ENCODE data around the gene ROMO1.
"Not testable (repeated sequence)": the region's sequence is repeated elsewhere in the genome, so short reads cannot be mapped to it uniquely, and the experiment has no call there.

ROMO1 gene

GRCh38 chr20:35674921-35675320 is 24.3 kb upstream of the ROMO1 start:
- intact Hi-C loops (cut with DNase I): no loop called here
- DNase-seq: peak in 1 of 10 donors; percentile 59

- intact Hi-C loops (cut with DNase I): no loop called here
These were observed 18.6 kb upstream of the ROMO1 start for GRCh38 chr20:35680452-35681183.

GRCh38 chr20:35681960-35682359 is 17.2 kb upstream of the ROMO1 start:
- no peak for DNase-seq
- intact Hi-C loops (cut with DNase I): no loop called here

More at GRCh38 chr20:35680452-35681183, 18.6 kb upstream of the ROMO1 start:
- DNase-seq: no peak

- DNase-seq: peak in 1 of 10 donors; percentile 32
These were observed 13.8 kb upstream of the ROMO1 start for GRCh38 chr20:35685368-35685767.

GRCh38 chr20:35686872-35687271 is 12.3 kb upstream of the ROMO1 start:
- peak in 4 of 10 donors; percentile 11 to 85 (median 54) for DNase-seq

More at GRCh38 chr20:35685368-35685767, 13.8 kb upstream of the ROMO1 start:
- intact Hi-C loops (cut with DNase I): not testable (repeated sequence)

DNA sequence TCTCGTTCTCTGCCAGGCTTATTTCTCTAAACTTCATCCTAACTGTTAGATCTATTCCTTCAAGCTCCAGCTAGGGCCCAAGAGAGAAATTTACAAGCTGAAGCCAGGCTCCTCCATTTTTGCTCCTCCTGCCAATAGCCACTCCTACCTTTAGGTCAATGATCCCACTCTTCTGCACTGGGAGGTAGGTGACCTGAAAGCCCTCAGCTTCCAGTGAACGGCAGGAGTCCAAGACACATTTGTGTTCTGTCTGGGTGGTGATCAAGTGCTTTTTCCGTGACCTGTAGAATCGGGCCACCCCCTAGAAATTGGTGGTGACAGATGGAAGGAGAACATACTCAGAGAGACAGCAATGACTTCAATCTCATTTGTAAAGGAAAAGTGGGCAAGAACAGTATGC is 8.9 kb upstream of the ROMO1 start:
- intact Hi-C loops (cut with DNase I): loop anchor here (10.0 kb wide), 1 partner anchor 195 kb away; no protein-coding TSS in a partner anchor
- DNase-seq: no peak

More at GRCh38 chr20:35686872-35687271, 12.3 kb upstream of the ROMO1 start:
- intact Hi-C loops (cut with DNase I): not testable (repeated sequence)

- DNase-seq: no peak
- intact Hi-C loops (cut with DNase I): loop anchor here (10.0 kb wide), 1 partner anchor 190 kb away; no protein-coding TSS in a partner anchor
These were observed 3.9 kb upstream of the ROMO1 start for GRCh38 chr20:35695245-35695749.

DNA sequence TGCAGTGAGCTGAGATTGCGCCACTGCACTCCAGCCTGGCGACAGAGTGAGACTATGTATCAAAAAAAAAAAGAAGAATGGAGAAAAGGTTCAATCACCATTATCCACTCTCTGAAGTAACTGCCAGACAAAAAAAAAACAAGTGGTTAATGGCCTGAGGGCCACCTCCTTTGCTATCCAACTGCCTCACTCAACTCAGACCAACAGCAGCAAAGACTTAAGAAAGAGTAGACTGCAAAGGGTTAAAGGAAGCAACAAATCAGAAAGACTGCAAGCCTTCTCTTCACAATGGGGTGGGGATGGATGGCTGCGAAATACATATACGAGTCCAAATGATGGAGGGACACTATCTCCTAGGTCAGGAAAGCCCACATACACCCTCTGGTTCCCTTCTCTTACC is 3.2 kb upstream of the ROMO1 start:
- no peak for DNase-seq
- intact Hi-C loops (cut with DNase I): loop anchor here (10.0 kb wide), 1 partner anchor 189 kb away; no protein-coding TSS in a partner anchor

- intact Hi-C loops (cut with DNase I): loop anchor here (10.0 kb wide), 1 partner anchor 187 kb away; no protein-coding TSS in a partner anchor
- no peak for DNase-seq
These were observed 1.4 kb upstream of the ROMO1 start for GRCh38 chr20:35697696-35698297.

DNA sequence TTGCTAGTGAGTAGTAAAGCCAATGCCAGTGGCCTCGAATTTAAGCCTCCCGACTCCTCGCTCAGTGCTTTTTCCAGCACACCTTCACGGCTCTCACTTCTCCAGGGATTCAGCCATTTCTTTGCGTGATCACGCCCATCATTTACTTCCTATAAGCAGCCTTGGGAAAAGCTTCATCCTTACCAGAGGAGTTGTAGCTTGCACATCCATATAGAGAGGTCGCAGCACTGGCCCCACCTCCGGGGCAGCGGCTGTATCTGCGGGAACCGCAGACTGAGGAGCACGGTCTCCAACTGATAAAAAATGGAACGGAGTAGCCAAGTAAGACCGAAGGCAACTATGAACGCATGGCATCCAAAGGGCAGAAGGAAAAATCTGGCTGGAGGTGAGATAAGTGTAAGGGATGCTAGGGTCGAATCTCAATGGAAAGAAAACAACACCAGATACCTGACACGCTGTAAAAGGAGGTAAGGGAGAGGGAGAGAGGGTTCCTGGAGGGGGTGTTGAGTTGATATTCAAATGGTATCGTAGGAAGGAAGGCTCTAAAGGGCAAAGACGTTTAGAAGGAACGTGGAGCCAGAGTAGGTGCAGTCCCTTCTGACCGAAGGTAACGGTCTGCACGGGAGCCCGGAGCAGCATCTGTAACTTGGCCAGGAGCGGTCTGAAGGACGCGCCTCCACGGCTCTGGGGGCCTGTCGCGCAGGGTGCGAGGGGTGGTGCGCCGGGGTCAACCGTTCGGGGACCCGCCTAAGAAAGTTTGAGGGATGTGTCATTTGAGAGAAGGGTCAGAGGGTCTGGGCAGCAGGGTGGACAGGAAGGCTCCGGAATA is 693 bp upstream of the ROMO1 start:
- intact Hi-C loops (cut with DNase I): loop anchor here (10.0 kb wide), 1 partner anchor 186 kb away; no protein-coding TSS in a partner anchor
- peak in 3 of 10 donors; percentile 19 to 86 (median 85) for DNase-seq

- intact Hi-C loops (cut with DNase I): loop anchor here (10.0 kb wide), 1 partner anchor 185 kb away; no protein-coding TSS in a partner anchor
- DNase-seq: no peak
These were observed 886 bp downstream of the ROMO1 start for GRCh38 chr20:35699957-35700624.

GRCh38 chr20:35700625-35701148 is 1.5 kb downstream of the ROMO1 start:
- intact Hi-C loops (cut with DNase I): no loop called here

GRCh38 chr20:35702051-35702823 is 3.0 kb downstream of the ROMO1 start:
- DNase-seq: no peak
- intact Hi-C loops (cut with DNase I): no loop called here

More at GRCh38 chr20:35700625-35701148, 1.5 kb downstream of the ROMO1 start:
- peak in 1 of 10 donors; percentile 40 for DNase-seq

- intact Hi-C loops (cut with DNase I): no loop called here
- DNase-seq: no peak
These were observed 3.9 kb downstream of the ROMO1 start for GRCh38 chr20:35702824-35703695.

DNA sequence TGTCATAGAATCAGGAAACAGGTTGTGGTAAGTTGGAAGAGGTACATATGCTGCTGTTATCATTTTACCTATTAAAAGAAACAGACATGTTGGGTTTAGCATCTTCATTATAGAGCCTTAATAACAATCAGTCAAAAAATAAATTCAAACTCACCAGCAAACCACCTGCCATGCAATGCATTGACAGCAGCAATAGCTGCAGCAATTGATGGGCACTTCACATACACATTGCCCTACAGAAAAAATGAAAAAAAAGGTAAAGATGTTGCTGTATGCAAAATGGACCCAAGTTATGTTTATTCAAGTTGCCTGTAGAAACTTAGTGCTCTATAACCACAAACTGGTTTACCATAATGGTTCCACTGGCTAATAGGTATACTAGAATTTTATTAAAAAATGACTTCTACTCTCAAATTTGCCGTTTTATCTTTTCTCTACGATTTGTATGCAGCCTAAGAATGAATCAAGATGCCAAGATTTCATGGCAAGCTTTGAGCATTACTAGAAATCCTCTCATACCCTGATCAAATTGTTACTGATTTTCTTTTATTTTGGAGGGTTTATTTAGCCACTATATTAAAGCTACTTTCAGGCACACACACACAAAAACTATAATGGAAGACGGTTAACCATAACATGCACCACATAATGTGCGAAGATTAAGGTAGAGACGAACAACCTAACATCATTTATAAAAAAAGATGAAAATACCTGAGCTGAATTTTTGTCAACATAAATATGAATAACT is 5.5 kb downstream of the ROMO1 start:
- DNase-seq: no peak
- intact Hi-C loops (cut with DNase I): no loop called here

DNA sequence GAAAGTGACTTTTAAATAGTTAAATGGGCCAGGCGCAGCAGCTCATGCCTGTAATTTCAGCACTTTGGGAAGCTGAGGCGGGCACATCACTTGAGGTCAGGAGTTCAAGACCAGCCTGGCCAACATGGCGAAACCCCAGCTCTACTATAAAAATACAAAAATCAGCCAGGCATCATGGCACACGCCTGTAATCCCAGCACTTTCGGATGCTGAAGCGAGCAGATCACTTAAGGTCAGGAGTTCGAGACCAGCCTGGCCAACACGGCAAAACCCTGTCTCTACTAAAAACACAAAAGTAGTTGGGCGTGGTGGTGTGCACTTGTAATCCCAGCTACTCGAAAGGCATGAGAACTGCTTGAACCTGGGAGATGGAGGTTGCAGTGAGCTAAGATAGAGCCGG is 6.7 kb downstream of the ROMO1 start:
- peak in 1 of 10 donors; percentile 43 for DNase-seq
- intact Hi-C loops (cut with DNase I): not testable (repeated sequence)

Measured in posterior cingulate gyrus (tissue), 11 donors.